ENCODE results near the gene SUPT6H.
A peak's percentile ranks its signal among the peaks of the same experiment; 100 is the strongest.
"Not testable (repeated sequence)": the region's sequence is repeated elsewhere in the genome, so short reads cannot be mapped to it uniquely, and the experiment has no call there.

SUPT6H gene

DNA sequence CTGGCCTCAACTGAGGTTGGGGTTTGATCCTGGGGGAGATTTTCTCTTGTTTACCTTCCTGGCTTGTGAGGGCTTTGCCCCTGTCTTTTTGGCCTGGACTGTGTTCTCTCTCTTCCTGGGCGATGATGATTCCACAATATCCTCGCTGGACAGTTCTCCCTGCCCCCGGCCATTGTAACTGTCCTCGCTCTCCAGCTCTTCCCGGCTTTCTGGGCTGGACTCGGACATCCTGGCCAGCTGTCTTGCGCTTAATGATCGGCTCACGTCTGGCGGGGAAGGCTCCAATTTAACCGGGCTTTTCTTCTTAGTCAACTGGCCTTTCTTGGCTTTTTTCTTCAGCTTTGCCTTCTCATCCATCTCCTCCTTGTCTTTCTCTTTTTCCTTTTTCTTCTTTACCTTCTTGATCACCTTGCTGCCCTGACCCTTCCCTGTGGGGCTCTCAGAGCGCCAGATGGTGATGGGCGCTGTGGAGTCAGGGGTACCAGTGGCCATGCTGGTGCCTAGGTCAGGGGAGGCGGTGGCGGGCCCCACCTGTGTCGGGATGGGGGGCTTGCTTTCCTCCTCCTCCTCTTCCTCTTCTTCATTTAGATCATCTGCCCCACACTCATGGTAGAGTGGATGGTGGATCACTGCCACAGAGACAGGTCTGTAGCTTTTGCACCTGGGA, 41.7 kb downstream of the SUPT6H start:
- DNase-seq: no peak

DNA sequence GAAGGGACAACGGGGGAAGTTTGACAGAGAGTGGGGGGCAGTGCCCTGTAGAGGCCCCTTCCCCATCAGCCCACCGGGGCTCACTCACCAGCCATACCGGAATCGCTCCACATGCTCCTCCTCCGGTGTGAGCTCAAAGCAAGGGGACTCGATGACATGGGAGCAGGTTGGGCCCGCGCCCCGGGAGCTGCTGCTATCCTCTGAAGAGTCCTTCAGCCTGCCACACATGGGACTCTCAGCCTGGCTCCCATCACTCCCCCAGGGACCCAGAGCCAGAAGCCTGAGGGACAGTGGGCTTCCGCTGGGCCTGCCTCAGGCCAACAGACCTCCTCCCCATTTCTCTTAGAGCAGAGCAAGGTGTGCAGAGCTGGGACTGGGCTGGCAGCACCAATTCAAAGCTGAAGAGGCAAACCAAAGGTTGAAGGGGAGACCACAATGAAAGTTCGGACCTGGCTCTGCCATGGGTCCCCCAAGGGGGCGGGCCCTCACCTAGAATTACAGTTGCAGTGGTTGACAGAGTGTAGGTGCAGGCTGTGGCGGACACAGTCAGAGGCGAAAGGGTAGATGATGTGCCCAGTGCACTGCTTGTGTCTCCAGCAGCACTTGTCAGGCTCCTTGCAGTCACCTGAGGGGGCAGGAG, 42.3 kb downstream of the SUPT6H start:
- DNase-seq: no peak

DNA sequence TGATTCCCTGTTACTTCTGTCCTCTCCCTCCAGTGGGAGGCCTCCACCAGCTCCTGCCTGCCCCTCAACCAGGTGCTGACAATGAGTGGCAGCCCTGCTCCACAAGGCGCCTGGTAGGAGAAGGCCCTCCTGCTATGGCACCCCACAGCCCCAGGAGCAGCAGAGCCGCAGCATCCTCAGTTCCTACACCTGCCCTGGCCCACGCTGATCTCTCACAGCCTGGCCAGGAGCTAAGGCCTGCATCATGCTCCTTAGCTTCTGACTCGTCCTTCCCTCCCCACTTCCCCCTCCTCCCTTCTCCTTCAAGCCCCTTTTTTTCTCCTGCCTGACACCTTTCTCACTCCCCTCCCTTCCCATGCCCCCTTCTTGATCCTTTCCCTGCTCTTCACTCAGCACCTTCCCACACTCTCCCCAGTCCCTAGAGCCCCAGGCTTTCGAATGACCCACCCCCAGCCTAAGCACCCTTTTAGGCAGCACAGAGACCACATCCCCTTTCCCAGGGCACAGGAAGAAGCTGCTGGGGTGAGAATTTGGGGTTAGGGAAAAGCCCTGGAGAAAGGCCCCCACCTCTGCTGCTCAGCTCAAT, 43.2 kb downstream of the SUPT6H start:
- no peak for DNase-seq

DNA sequence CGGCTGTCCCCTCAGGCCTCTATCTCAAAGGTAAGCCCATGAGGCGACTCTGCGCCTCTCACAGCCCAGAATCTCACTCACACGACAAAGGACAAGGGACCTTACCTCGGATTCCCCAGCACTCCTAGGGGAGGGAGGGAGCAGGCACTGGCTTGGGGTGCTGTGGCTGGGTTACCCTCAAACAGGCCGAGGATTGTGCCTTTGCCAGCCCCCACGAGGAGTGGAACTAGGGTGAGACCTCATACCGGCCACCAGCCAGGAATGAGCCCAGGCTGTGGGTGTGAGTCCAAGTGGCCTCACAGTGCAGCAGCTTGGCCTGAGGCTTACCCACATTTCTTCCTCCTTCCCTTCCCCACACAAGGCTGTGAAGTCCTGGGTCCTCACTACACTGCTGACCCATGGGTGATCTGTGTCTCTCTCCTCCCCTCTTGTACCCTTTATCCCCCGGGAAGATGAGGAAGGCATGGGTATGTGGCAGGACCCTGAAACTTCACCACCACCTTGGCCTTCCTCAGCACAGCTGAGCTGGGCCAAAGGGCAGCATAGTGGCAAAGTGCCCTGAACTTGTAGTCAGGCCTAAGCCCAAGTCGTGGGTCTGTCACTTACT, 43.8 kb downstream of the SUPT6H start:
- DNase-seq: no peak

DNA sequence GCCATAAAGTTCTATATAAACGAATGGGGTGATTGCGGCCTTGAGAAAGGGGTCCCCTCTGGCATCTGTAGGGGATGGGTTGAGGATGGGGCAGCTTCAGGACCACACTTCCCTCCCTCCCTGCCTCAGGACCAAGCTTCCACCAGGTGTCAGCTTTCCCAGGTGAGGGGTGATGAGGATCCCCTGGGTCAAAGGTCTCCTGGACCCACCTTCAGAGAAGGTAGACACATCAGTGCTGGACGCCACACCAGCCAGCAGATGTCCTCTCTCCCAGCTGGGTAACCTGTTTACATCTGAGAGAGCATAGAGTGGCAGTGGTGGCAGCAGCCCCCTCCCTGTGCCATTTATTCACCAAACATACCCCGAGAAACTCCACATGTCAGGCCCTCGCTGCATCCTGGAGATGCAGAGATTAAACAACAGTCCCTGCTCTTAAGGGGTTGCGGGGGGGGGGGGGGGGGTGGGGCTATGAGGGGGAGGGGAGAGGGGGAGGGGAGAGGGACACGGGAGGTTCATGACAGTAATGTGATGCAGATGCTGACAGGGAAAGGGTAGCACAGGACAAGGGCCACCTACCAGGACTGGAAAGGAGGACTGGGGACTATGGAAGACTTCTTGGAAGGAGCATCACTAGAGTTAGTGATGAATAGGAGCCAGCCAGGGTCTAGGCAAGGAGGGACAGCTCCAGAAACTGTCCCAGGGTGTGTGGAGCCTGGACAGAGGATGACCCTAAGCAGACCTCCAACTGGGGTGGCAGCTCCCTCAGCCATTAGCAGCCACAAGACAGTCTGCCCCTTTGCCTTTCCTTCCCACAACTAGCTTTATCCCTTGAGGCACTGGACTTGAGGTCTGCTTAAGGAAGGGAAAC, 44.7 kb downstream of the SUPT6H start:
- DNase-seq: no peak

DNA sequence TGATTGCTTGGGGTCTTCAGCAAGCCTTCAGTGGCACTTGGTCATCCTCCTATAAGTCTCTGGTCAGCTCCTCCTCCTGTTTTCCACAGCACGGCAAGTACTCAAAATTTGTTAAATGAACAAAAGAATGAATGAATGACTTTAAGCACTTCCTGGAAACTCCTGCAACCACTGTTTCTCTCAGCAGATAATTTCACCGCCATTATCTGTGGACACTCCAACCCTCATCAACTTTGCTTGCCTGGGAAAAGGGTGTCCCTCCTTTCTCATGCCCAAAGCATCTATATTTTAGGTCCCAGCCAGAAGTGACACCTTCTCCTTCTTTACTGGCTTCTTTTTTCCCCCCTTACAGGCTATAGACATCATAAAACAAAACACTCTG, 45.3 kb downstream of the SUPT6H start:
- DNase-seq: no peak

DNA sequence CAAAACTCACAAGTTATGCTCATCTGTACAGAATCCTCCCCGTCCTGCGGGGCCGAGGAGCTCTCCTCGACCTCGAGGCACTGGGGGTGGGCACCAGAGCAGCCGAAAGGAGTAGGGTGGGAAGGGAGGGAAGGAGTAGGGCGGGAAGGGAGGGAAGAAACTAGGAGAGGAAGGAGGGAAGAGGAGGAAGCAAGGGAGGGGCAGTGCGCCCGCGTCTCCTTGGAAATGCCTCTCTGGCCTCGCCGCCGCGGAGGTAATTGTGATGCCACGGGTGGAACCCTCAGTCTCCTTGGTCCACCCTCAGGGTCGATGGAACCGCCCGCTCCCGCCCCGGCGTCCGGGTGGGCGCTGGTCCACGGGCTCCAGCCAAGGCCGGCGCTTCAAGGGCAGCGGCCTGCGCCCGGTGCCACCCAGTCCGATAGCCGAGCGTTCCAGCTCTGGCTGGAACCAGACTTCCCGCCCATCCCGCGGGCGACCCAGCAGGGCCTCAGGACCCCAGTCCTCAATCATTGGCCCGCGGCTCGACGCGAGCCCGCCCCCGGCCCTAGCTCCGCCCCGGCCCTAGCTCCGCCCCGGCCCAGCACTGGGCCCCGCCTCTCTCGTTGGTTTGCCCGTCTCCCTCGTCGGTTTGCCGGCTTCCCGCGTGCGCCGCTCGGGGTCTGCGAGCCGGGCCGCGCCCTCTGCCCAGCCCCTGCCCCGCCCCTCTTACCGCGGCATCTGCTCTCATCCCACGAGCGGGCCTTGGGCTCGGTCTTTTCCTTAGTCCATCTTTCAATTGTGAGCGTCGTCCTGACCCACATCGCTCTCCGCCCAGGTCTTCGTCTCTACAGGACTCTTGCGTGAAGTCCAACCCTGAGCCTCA, 49.1 kb downstream of the SUPT6H start:
- peak; percentile 85 for DNase-seq

DNA sequence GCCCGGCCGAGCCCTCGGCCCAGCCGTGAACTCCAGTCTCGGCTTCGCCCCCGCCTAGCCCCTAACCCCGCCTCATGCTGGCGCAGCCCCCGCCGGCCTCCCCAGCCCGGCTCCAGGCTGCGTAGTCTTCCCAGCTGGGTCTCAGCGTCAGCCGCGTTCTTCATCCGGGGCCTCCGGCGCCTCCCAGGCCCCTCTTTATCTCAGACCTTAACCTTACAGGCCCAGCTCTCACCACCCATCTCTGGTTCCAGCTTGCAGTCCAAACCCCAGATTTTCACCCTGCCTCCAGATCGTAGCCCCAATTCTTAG, 49.7 kb downstream of the SUPT6H start, which contains the start of gene PROCA1:
PROCA1 (minus strand) TSS at position 166 of the 309 bp plus-strand sequence. CDS start 228 bp downstream, outside the sequence.
- DNase-seq: no peak

DNA sequence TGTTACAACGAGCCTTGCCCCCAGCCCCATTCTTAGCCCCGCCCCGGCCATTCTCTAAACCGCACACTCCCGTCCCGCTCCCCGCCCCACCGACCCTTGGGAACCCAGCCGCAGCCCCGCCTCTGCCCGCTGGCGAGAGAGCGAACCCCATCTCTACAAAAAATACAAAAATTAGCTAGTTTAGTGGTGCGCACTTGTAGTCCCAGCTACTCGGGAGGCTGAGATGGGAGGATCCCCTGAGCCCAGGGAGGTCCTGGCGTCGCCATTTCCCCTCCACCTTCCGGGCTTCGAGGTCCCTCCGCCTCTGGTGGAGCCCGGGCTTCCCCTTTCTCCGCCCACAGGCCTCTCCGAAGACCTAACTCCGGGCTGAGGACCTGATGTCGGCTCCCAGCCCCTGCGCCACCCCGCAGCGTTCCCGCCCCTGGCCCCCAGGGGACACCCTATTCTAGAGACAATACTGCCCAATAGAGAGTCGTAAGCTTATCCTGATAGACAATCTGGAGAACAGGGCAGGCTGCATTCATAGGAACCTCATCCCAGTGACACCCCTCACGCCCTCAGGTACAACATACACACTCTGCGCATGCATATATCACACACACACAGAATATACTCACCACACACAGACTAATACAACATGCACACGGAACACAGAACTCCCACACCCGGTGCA, 50.2 kb downstream of the SUPT6H start:
- peak; percentile 42 for DNase-seq

DNA sequence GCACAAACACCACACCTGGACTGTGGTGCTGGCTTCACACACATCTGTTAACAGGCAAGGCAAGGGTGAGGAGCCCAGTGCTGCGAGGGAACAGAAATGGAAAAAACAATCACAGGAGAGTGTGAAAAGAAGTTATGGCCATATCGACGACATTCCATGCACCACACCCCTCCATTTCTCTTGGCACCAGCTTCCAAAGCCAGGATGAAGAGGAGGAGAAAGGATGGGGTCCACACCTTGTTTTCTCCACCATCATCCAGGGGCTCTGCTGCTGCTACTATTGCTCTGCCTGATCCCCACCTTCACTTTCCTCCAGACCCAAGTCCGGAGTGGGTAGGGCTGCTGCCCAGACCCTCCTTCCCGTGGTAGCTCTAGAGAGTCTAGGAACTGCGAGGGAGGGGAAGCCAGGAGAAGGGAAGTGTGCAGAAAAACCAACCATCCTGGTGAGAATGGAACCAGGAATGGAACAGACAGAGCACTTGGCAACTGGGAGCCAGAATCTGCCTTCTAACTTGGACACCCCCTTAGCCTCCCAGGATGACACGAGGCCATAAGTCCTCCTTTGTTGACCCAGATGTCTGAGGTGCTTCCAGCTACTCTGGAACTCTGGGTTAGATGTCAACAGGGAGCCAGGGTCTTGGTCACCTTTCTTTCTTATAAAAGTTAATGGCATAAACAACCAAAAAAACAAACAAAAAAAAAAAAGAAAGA, 50.9 kb downstream of the SUPT6H start:
- DNase-seq: no peak

DNA sequence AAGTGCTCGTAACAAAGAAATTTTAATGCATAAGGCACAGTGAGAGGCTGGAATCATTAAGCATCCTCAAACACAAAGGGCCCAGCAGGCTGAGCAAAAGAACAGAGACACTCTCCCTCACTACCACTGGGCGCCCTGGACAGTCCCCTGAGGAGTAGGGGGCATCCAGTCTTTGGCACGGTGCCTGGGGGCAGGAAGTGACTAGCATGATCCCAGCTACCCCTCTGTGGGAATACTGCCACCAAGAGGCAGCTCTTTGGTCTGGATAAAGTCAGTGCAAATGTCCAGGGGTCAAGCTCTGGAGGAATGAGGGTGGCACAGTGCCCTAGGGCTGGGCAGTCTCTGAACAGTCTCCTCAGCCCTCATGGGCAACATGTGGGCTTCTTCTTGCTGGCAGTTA, 52.3 kb downstream of the SUPT6H start:
- DNase-seq: no peak

DNA sequence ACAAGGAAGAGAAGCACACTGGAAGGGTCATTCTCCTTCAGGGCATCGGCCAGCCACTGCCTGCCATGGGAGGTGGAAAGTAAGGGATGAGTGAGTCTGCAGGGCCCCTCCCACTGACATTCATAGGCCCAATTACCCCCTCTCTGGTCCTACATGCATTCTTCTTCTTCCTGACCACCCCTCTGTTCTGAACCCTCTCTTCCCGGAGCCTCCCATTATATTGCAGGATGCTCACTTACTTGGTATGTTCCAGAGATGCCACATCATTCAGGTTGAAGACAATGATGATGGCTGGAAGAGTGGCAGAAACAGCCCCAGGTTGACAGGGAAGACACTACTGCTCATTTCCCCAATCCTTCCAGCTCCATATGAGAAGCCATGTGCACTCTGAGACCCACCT, 53.2 kb downstream of the SUPT6H start:
- DNase-seq: no peak

DNA sequence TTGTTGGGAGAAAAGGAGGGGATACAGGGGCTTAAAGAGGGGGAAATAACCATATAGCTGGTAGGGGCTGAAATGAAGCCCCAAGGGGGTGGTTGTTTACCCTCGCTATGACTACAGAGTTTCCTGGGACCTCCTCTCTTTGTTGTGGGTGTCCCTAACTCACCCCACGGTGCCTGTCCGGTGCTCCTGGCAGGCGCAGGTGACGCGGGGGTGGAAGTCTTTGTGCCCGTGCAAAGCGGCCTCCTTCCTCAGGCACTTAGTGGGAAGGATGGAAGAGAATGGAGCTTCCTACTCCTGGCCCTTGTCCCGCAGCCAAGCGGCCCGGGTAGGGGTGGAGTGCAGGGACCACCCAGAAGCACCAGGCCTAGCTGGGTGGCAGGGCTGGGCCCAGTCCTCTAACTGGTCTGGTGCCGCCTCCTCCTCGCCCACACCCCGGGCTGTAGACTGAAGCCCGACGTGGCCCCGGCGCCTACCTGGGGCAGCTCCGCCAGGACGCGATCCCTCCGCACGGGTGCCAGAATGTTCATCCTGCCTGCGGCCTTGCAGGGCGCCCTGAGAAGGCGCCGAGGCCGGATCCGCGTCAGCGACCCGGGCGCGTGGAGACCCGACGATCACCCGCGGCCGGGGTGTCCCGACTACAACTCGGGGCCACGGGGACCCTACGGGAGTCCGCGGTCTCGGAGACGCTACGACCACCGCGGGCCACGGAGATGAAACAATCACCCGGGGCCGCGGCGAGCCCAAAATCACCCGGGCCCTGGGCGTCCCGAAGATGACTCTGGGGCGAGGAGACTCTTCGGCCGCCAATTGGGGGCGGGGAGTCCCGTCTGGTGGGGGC, 55.0 kb downstream of the SUPT6H start:
- no peak for DNase-seq

DNA sequence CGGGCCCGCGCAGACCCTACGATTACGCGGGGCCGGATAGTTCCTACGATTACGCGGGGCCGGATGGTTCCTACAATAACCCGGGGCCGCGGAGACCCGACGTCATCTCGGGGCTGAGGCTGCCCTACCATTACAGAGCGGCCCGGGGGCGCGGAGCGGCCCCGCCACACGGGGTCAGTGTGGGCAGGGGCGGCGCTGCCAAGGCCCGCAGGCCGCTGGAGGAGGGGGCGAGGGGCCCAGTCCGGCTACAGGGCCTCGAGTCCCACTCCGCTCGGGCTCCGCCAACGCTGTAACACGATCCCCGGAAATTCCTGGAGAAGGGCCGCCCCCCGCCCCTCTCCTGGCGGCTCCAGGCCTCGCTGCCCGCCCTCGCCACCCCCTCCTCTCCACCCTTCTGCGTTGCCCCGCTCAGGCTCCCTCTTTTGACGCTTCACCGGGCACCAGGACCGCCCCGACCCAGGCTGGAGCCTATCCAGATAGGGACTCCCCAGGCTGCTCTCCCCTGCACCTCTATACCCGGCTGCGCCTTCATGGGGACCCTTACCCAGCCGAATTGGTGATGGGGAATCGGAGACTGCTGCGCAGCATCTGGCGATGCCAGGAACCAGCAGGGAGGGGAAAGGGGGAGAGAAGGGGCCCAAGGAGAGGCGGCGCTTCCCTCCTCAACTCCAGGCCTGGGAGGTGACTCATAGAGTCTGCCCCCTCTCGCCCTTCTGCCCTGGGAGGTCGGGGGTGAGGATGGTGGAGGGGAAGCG, 55.8 kb downstream of the SUPT6H start, which contains the start of gene RAB34:
RAB34 (minus strand) TSS at position 291 of the 755 bp plus-strand sequence. CDS start 602 bp downstream, outside the sequence.
- DNase-seq: peak; percentile 30

DNA sequence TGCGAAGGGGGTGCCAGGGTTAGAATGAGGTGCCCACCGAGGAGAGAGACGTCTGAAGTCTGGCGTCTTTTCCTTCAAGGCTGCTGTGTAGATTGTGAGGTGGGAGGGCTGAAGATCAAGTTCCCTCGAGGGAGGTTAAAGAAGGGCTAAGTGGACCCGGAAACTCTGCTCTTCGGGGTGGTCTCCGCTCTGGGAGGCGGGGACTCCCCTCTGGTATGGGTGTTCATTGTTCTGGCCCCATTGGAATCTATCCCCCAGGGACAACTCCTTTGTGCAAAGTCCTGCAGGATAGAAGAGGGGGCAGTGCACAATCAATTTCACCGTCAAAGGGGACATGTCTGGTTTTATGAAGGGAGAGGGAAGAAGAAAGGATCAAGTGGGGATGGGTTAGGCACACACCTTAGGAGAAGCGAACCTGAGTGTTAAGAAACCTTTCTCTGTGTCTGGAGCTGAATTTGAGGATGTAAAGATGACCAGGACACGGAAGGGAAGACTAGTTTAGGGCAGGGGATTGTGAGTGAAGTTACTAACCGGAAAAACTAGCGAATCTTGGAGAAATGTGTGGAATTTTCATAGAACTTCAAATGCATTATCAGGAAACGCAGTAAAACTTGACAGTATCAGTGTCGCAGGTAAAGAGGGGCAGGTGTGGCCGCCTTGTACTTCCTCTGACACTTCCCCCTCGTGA, 56.5 kb downstream of the SUPT6H start:
- DNase-seq: no peak

DNA sequence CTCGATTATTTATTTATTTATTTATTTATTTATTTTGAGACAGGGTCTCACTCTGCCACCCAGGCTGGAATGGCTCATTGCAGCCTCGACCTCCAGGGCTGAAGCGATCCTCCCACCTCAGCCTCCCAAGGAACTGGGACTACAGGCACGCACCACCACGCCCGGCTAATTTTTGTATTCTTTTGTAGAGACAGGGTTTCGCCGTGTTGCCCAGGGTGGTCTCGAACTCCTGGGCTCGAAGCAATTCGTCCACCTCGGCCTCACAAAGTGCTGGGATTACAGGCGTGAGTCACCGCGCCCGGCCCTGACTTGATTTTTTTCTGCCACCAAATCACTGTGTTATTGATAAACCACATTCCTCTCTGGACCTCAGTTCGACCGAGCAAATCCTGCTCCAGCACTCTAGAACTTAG, 57.0 kb downstream of the SUPT6H start:
- no peak for DNase-seq

DNA sequence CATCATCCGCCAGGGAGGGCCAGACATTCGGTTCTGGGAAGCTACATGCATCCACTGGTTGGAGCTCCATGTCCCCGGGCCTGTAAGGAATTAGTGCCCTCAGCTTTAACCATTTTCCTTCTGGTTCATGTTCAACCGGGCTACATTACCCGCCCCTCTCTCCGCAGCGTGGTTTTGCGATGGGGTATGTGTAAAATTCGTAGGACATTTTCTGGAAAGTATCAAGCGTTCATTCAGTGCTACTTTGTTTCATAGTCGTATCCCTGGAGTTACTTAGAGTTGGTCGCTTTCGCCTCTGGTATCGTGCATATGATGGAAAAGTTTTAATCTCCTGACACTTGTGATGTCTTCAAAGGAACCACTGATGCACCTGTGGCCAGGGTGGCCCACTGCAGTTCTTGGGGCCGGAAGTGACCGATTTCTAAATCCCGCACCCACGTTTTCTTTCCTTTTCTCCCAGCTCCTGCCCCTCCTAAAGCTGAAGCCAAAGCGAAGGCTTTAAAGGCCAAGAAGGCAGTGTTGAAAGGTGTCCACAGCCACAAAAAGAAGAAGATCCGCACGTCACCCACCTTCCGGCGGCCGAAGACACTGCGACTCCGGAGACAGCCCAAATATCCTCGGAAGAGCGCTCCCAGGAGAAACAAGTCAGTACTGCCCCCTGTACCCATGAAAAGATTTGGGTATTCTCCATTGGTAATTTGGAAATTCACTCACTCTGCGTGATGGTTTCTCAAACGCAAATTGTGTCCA, 58.4 kb downstream of the SUPT6H start:
- no peak for DNase-seq

DNA sequence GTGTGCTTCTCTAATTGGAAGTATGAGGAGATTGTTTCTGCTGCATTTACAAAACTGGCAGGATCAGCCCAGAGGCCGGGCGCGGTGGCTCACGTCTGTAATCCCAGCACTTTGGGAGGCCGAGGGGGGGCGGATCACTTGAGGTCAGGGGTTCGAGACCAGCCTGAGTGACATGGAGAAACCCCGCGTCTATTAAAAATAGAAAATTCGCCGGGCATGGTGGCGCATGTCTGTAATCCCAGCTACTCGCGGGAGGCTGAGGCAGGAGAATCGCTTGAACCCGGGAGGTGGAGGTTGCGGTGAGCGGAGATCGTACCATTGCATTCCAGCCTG, 59.0 kb downstream of the SUPT6H start:
- DNase-seq: not testable (repeated sequence)

Data from activated CD4-positive, alpha-beta T cell treated with anti-CD3 and anti-CD28 coated beads for 1 hour (primary cell).